Trophoblast cell (in vitro differentiated cells and primary cell): Measurements from ENCODE around the gene GIPC3. TPM values are rescaled to one million over a fixed set of nuclear protein-coding genes. Genes with fewer than 3 reads are reported as not detected.
A peak's percentile ranks its signal among the peaks of the same experiment; 100 is the strongest.

Experiments used
- DNase-seq, 2 donors: peaks; one replicate each; pipeline ENCODE4 v3.0.0-alpha.2; 2016
- H2AFZ ChIP-seq: 2 replicates; pipeline ENCODE4 v1.6.1; 2013; ENCODE audit warnings: low read length, moderate library complexity, mild to moderate bottlenecking; ENCODE audit not compliant: insufficient read depth, poor library complexity
- H2AK5ac ChIP-seq: 2 replicates; pipeline ENCODE4 v1.6.1; 2013; ENCODE audit warnings: mild to moderate bottlenecking, low read length
- H2BK120ac ChIP-seq: 2 replicates; pipeline ENCODE4 v1.6.1; 2013; ENCODE audit warnings: low read length, mild to moderate bottlenecking, moderate library complexity; ENCODE audit not compliant: insufficient read depth, poor library complexity
- H2BK12ac ChIP-seq: 2 replicates; pipeline ENCODE4 v1.6.1; 2013; ENCODE audit warnings: mild to moderate bottlenecking, low read length, moderate library complexity
- H2BK5ac ChIP-seq: 2 replicates; pipeline ENCODE4 v1.6.1; 2013; ENCODE audit warnings: low read length, low read depth, moderate library complexity, mild to moderate bottlenecking; ENCODE audit not compliant: poor library complexity
- H3K14ac ChIP-seq: 2 replicates; pipeline ENCODE4 v1.6.1; 2013; ENCODE audit warnings: mild to moderate bottlenecking, low read length
- H3K18ac ChIP-seq: 2 replicates; pipeline ENCODE4 v1.6.1; 2013; ENCODE audit warnings: mild to moderate bottlenecking, low read length
- H3K23ac ChIP-seq: 2 replicates; pipeline ENCODE4 v1.6.1; 2013; ENCODE audit warnings: low read length
- H3K27ac ChIP-seq: 2 replicates; pipeline ENCODE4 v1.5.1; 2013; ENCODE audit warnings: low read depth, mild to moderate bottlenecking, inconsistent platforms, low read length, moderate library complexity
- H3K27me3 ChIP-seq: 2 replicates; pipeline ENCODE4 v1.6.1; 2013; ENCODE audit warnings: inconsistent platforms, mild to moderate bottlenecking, low read length, moderate library complexity; ENCODE audit not compliant: insufficient read depth
- H3K36me3 ChIP-seq, 2 experiments: 1 replicate in 1 of 2; 2 replicates in 1 of 2; pipeline ENCODE4 v1.6.1; 2013; ENCODE audit warnings: low read length in 2 of 2, mild to moderate bottlenecking in 2 of 2, moderate library complexity in 1 of 2; ENCODE audit not compliant: insufficient read depth in 2 of 2, control insufficient read depth in 1 of 2
- H3K4ac ChIP-seq: 2 replicates; pipeline ENCODE4 v1.6.1; 2013; ENCODE audit warnings: low read depth, mild to moderate bottlenecking, low read length, moderate library complexity
- H3K4me1 ChIP-seq, 2 experiments: 1 replicate in 1 of 2; 2 replicates in 1 of 2; pipeline ENCODE4 v1.6.1; 2013; ENCODE audit warnings: low read length in 2 of 2, mild to moderate bottlenecking in 2 of 2, moderate library complexity in 1 of 2; ENCODE audit not compliant: insufficient read depth in 2 of 2, control insufficient read depth in 1 of 2
- H3K4me2 ChIP-seq: 2 replicates; pipeline ENCODE4 v1.6.1; 2013; ENCODE audit warnings: inconsistent platforms, mild to moderate bottlenecking, low read length, moderate library complexity
- H3K4me3 ChIP-seq: 2 replicates; pipeline ENCODE4 v1.5.1; 2013; ENCODE audit warnings: mild to moderate bottlenecking, low read depth, low read length, inconsistent platforms
- H3K79me1 ChIP-seq: one replicate; pipeline ENCODE4 v1.6.1; 2013; ENCODE audit warnings: low read length
- H3K79me2 ChIP-seq: 2 replicates; pipeline ENCODE4 v1.6.1; 2013; ENCODE audit warnings: low read length, mild to moderate bottlenecking; ENCODE audit not compliant: control insufficient read depth, insufficient read depth, poor library complexity
- H3K9ac ChIP-seq: 2 replicates; pipeline ENCODE4 v1.6.1; 2013; ENCODE audit warnings: mild to moderate bottlenecking, low read length
- H3K9me3 ChIP-seq: 2 replicates; pipeline ENCODE4 v1.6.1; 2013; ENCODE audit warnings: low read depth, mild to moderate bottlenecking, control low read depth, inconsistent platforms, low read length; ENCODE audit not compliant: insufficient read depth
- H4K12ac ChIP-seq: 2 replicates; pipeline ENCODE4 v1.6.1; 2013; ENCODE audit warnings: low read depth, mild to moderate bottlenecking, low read length, moderate library complexity
- H4K8ac ChIP-seq: 2 replicates; pipeline ENCODE4 v1.6.1; 2013; ENCODE audit warnings: low read depth, mild to moderate bottlenecking, low read length, moderate library complexity
- H4K91ac ChIP-seq: one replicate; pipeline ENCODE4 v1.6.1; 2013; ENCODE audit warnings: low read depth, mild to moderate bottlenecking, low read length, moderate library complexity
- WGBS: extraction: QIAGEN DNeasy Blood & Tissue Kit; methylation state at CpG from one replicate; pipeline ENCODE4 v1.1.7; 2013; ENCODE audit warnings: missing lambda C conversion rate; ENCODE audit not compliant: insufficient read length, insufficient coverage; ENCODE audit errors: extremely low coverage; 5-methylcytosine and 5-hydroxymethylcytosine counted together
- polyA plus RNA-seq: library from polyadenylated mRNA; stranded (reverse); fragments of 200-250 nt; gene quantifications from 2 replicates; pipeline ENCODE4 v1.2.3, GENCODE V29; 2013

GIPC3 gene
- polyA plus RNA-seq: 0.68 and 0.89 TPM in 2 replicates

GRCh38 chr19:3585301-3586126, at the start of gene GIPC3:
GIPC3 (plus strand) TSS chr19:3585478; CDS start chr19:3585598, 120 bp downstream.
- Histone ChIP-seq H3K4me1 (peaks cover 0 to 3% of the 10 kb centered on the region in 2 experiments), H3K18ac (no peak within 1 kb of the TSS), H3K9ac (no peak within 1 kb of the TSS), H2BK120ac (peak within 1 kb of the TSS; percentile 34), H3K27me3 (peaks cover 20% of the 10 kb centered on the region), H2AK5ac (no peak within 1 kb of the TSS), H3K4me3 (no peak within 1 kb of the TSS), H3K14ac (peak within 1 kb of the TSS; percentile 26), H3K79me2 (no peaks in the 10 kb centered on the region), H3K23ac (no peak within 1 kb of the TSS), H4K8ac (peak within 1 kb of the TSS; percentile 36), H2AFZ (peak within 1 kb of the TSS; percentile 69), H3K4me2 (peak within 1 kb of the TSS; percentile 6), H3K4ac (no peak within 1 kb of the TSS), H3K9me3 (peaks cover 8% of the 10 kb centered on the region), H3K27ac (no peak within 1 kb of the TSS), H2BK12ac (peak within 1 kb of the TSS; percentile 32), H4K12ac (peak within 1 kb of the TSS; percentile 51), H3K79me1 (peaks cover 2% of the 10 kb centered on the region), H4K91ac (no peak within 1 kb of the TSS), H3K36me3 (no peaks in the 10 kb centered on the region), H2BK5ac (no peak within 1 kb of the TSS)
- WGBS: no CpG with 5 or more reads among the region's 84 CpGs
- DNase-seq: no peak

DNA sequence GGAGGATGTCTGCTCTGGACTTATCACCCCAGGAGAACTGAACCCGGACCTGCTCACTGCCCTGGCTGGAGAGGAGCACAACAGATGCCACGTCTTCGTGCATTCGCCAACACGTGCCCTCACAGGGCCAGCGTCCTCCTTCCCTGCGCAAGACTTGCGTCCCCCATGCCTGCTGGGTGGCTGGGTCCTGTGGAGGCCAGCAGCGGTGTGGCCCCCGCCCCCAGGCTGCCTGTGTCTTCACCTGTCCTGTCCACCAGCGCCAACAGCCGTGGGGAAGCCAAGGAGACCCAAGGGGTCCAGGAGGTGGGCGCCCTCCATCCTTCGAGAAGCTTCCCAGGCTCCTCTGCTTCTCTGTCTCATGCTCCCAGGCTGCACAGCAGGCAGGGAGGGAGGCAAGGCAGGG, 49.7 kb upstream of the GIPC3 start:
- Histone ChIP-seq H3K27me3 (no peaks in the 10 kb centered on the region), H3K4me1 (peaks cover 2 to 11% of the 10 kb centered on the region in 2 experiments), H3K79me2 (no peaks in the 10 kb centered on the region), H2BK12ac (no peak overlapping the region), H3K4me3 (no peak overlapping the region), H3K4me2 (no peak overlapping the region), H3K14ac (no peak overlapping the region), H4K8ac (no peak overlapping the region), H3K36me3 (peaks cover 77% of the 10 kb centered on the region in 2 experiments), H2BK5ac (no peak overlapping the region), H2AK5ac (no peak overlapping the region), H2AFZ (no peak overlapping the region), H3K9ac (no peak overlapping the region), H4K12ac (no peak overlapping the region), H3K4ac (no peak overlapping the region), H3K9me3 (no peaks in the 10 kb centered on the region), H2BK120ac (no peak overlapping the region), H3K27ac (no peak overlapping the region), H3K23ac (no peak overlapping the region), H3K18ac (no peak overlapping the region), H4K91ac (no peak overlapping the region), H3K79me1 (no peaks in the 10 kb centered on the region)
- DNase-seq: no peak
- WGBS: no CpG with 5 or more reads among the region's 14 CpGs

DNA sequence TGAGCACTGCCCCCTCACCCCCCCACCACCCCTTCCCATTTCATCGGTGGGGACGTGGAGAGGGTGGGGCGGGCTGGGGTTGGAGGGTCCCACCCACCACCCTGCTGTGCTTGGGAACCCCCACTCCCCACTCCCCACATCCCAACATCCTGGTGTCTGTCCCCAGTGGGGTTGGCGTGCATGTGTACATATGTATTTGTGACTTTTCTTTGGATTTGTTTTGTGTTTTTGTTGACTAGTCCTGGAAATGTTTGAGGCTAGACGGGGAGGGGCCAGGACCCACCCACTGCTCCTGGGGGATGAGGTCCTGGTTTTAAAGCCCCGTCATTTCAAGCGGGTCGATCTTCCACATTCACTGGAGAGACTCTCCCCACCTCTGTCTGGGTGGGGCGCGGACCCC, 49.3 kb upstream of the GIPC3 start:
- no peak overlapping the region for H2BK12ac ChIP-seq
- no peak overlapping the region for H4K12ac ChIP-seq
- no CpG with 5 or more reads among the region's 10 CpGs for WGBS
- H3K9me3 ChIP-seq: no peaks in the 10 kb centered on the region
- no peak overlapping the region for H3K23ac ChIP-seq
- H2BK5ac ChIP-seq: no peak overlapping the region
- no peak overlapping the region for H3K14ac ChIP-seq
- H3K79me1 ChIP-seq: no peaks in the 10 kb centered on the region
- peaks cover 2 to 11% of the 10 kb centered on the region in 2 experiments for H3K4me1 ChIP-seq
- no peak overlapping the region for H3K4me2 ChIP-seq
- no peak overlapping the region for H4K91ac ChIP-seq
- no peak overlapping the region for H3K9ac ChIP-seq
- H3K27ac ChIP-seq: no peak overlapping the region
- H3K27me3 ChIP-seq: no peaks in the 10 kb centered on the region
- H2AK5ac ChIP-seq: no peak overlapping the region
- no peak overlapping the region for H3K18ac ChIP-seq
- no peak for DNase-seq
- H3K4me3 ChIP-seq: no peak overlapping the region
- H2BK120ac ChIP-seq: no peak overlapping the region
- no peak overlapping the region for H4K8ac ChIP-seq
- no peak overlapping the region for H2AFZ ChIP-seq
- H3K36me3 ChIP-seq: peaks cover 72% of the 10 kb centered on the region in 2 experiments
- no peak overlapping the region for H3K4ac ChIP-seq
- H3K79me2 ChIP-seq: no peaks in the 10 kb centered on the region

DNA sequence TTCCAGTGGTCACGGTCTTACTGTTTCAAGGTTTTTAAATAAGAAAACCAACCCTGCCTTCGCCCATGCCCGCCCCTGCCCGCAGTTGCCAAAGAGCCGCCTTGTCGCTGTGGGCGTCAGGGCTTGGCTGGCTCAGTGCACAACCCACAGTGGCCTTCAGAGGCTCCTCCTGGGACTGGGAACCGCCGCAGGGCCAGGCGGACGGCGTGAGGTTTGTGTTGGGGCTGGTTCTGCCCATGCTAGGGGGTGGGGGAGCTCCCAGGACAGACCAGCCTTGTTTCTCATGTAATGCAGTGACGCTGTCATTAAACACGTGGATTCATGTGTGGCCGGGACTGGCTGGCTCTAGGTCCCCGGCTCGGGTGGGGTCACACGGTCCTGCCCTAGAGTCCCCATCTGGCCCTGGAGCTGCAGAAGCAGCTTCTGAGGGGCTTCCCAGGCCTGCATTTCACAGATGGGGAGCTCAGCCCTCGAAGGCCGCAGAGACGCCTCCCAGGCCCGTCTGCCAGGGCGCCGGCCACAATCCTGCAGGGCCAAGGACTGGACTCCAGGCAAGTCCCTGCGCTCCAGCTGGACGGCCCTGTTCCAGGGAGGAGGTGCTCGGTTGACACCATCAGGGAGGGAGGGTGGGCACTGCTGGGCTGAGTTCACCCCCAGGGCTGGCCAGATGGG, 48.7 kb upstream of the GIPC3 start:
- DNase-seq: no peak

More for the DNA sequence above, 48.7 kb upstream of the GIPC3 start:
- no peak overlapping the region for H2BK120ac ChIP-seq
- no peak overlapping the region for H4K8ac ChIP-seq
- H2AFZ ChIP-seq: no peak overlapping the region
- no peak overlapping the region for H2AK5ac ChIP-seq
- no peak overlapping the region for H3K23ac ChIP-seq
- H3K4me3 ChIP-seq: no peak overlapping the region
- H3K27me3 ChIP-seq: no peaks in the 10 kb centered on the region
- H3K4me2 ChIP-seq: no peak overlapping the region
- peaks cover 67 to 68% of the 10 kb centered on the region in 2 experiments for H3K36me3 ChIP-seq
- no peaks in the 10 kb centered on the region for H3K79me2 ChIP-seq
- H2BK5ac ChIP-seq: no peak overlapping the region
- peak overlapping the region; percentile 17 for H3K27ac ChIP-seq
- no peak overlapping the region for H3K18ac ChIP-seq
- H3K9ac ChIP-seq: no peak overlapping the region
- no peaks in the 10 kb centered on the region for H3K79me1 ChIP-seq
- no peak overlapping the region for H2BK12ac ChIP-seq
- no peaks in the 10 kb centered on the region for H3K9me3 ChIP-seq
- H3K4ac ChIP-seq: no peak overlapping the region
- peaks cover 2 to 11% of the 10 kb centered on the region in 2 experiments for H3K4me1 ChIP-seq
- H4K12ac ChIP-seq: no peak overlapping the region
- H3K14ac ChIP-seq: no peak overlapping the region
- no CpG with 5 or more reads among the region's 27 CpGs for WGBS
- H4K91ac ChIP-seq: no peak overlapping the region
